CD4-positive, alpha-beta T cell (primary cell): ENCODE measurements around the gene LEFTY1. TPM values are rescaled to one million over a fixed set of nuclear protein-coding genes. Genes with fewer than 3 reads are reported as not detected.

Experiments
- ATAC-seq: fragments of 200-7000 bp; cut with Tn5 transposase; one replicate; pipeline ENCODE4 v1.10.0; 2022; ENCODE audit warnings: mild to moderate bottlenecking; ENCODE audit not compliant: poor library complexity
- CTCF ChIA-PET: fragments of 350-600 bp; sonication (Branson Sonifier 250); formaldehyde crosslinking; loops from one replicate; lab custom pipeline; 2021; ENCODE audit warnings: antibody characterized with exemption, inconsistent platforms; lab: Charles Lee
- POLR2A ChIA-PET: fragments of 350-600 bp; sonication (Branson Sonifier 250); formaldehyde crosslinking; loops from one replicate; lab custom pipeline; 2021; ENCODE audit warnings: antibody characterized with exemption, inconsistent platforms; lab: Charles Lee
- DNase-seq, 14 experiments: peaks; one replicate each; pipeline ENCODE4 v3.0.0-alpha.2; 2013 to 2020; ENCODE audit warnings: mixed read lengths in 2 of 14
- H3K27ac ChIP-seq, 2 donors: one replicate each; pipeline versions ENCODE4 v1.5.1 to v1.7.0; 2013; ENCODE audit warnings: low read length in 2 of 2, low read depth in 1 of 2, mild to moderate bottlenecking in 1 of 2
- H3K27me3 ChIP-seq, 2 experiments: 1 replicate in 1 of 2; 2 replicates in 1 of 2; pipeline versions ENCODE4 v1.6.1 to v1.7.0; 2013; ENCODE audit warnings: low read length in 2 of 2, control low read depth in 1 of 2, mild to moderate bottlenecking in 1 of 2, moderate library complexity in 1 of 2; ENCODE audit not compliant: insufficient read depth in 2 of 2, control insufficient read depth in 1 of 2
- H3K36me3 ChIP-seq: one replicate; pipeline ENCODE4 v1.6.1; 2013; ENCODE audit warnings: low read length, control low read depth; ENCODE audit not compliant: insufficient read depth
- H3K4me1 ChIP-seq: one replicate; pipeline ENCODE4 v1.6.1; 2013; ENCODE audit warnings: low read length, control low read depth; ENCODE audit not compliant: insufficient read depth
- H3K4me3 ChIP-seq: one replicate; pipeline ENCODE4 v1.5.1; 2013; ENCODE audit warnings: mild to moderate bottlenecking, low read length, moderate library complexity
- H3K9me3 ChIP-seq, 2 experiments: 1 replicate in 1 of 2; 2 replicates in 1 of 2; pipeline versions ENCODE4 v1.6.1 to v1.7.0; 2013; ENCODE audit warnings: low read length in 2 of 2, mild to moderate bottlenecking in 2 of 2, control low read depth in 1 of 2, moderate library complexity in 1 of 2; ENCODE audit not compliant: control insufficient read depth in 1 of 2, insufficient read depth in 1 of 2
- H3K27ac Mint-ChIP-seq: one replicate; pipeline ENCODE4 v1.8.0; 2020; ENCODE audit warnings: mixed read lengths
- H3K27me3 Mint-ChIP-seq: one replicate; pipeline ENCODE4 v1.8.0; 2021; ENCODE audit warnings: mixed read lengths
- H3K36me3 Mint-ChIP-seq: one replicate; pipeline ENCODE4 v1.8.0; 2021; ENCODE audit warnings: low read depth, mixed read lengths
- H3K4me1 Mint-ChIP-seq: one replicate; pipeline ENCODE4 v1.8.0; 2021; ENCODE audit warnings: low read depth, mixed read lengths
- H3K4me3 Mint-ChIP-seq: one replicate; pipeline ENCODE4 v1.8.0; 2020; ENCODE audit warnings: mild to moderate bottlenecking, mixed read lengths
- H3K9me3 Mint-ChIP-seq: one replicate; pipeline ENCODE4 v1.8.0; 2020; ENCODE audit warnings: mixed read lengths
- intact Hi-C, 2 experiments: fragments of 100-400 bp; cut with DNase I in 1 of 2; cut with micrococcal nuclease in 1 of 2; formaldehyde crosslinking; loops; one replicate each; pipeline versions ENCODE4 v1.15.1 to v1.9.0; 2023 to 2025; cut with DNase I, micrococcal nuclease
- total RNA-seq, 174 experiments: library from RNA in 2 of 174; stranded (reverse) in 2 of 174; gene quantifications; one replicate each; pipeline ENCODE4 v1.2.3 and lab custom pipeline; 2021 to 2026
- TF ChIP-seq, protein P1 (sequence below): fragments of 200-600 bp; IDR thresholded peaks from one replicate; pipeline ENCODE4 v1.8.0; 2022; ENCODE audit warnings: antibody characterized with exemption, mild to moderate bottlenecking

The LEFTY1 gene
- total RNA-seq, 2 experiments from 2014 or later = not detected

DNA sequence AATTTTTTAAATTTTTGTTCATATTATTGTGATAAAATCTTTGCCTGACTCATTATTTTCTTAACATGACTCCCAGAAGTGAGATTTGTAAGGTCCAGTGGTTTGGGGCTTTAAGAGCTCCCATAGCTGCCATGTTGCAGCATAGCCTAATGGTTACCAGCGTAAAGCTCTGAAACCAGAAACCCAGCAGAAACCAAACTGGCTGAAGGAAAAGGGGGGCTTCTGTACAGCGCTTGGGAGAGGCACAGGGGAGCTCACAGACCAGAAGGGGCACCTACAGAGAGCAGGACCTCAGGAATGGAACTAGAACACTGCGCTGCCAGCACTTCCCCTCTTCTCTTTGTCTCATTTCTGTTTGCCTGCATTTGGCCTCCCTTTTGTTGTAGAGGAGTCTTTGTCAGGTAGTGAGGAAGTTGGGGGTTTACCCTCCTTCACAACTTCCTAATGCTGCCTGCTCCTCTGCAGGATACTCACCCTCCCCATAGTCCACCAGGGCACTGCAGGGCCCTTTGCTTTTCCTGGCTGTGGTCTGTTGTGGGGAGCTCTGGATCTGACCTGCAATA is 37.7 kb upstream of the LEFTY1 start:
- H3K36me3 Mint-ChIP-seq = peaks cover 19% of the 10 kb centered on the region
- peaks cover 43% of the 10 kb centered on the region for H3K4me1 Mint-ChIP-seq
- Histone ChIP-seq H3K4me3 (no peak overlapping the region), H3K27me3 (no peaks in the 10 kb centered on the region), H3K4me1 (peaks cover 59% of the 10 kb centered on the region), H3K9me3 (no peaks in the 10 kb centered on the region), H3K36me3 (peaks cover 11% of the 10 kb centered on the region), H3K27ac (no peak overlapping the region)
- H3K9me3 Mint-ChIP-seq = no peaks in the 10 kb centered on the region
- H3K4me3 Mint-ChIP-seq = peak overlapping the region; percentile 54
- CTCF ChIA-PET = no interaction called here
- no peaks in the 10 kb centered on the region for H3K27me3 Mint-ChIP-seq
- peak overlapping the region; percentile 69 for H3K27ac Mint-ChIP-seq
- ATAC-seq (no peak), DNase-seq (no peak)
- POLR2A ChIA-PET = interaction anchor here (0.9 to 2.1 kb wide), 3 partner anchors 44 to 149 kb away, joined by 3 to 5 read pairs (median 5); partner anchors contain the start of genes SDE2, SRP9 and TMEM63A
- intact Hi-C loops = no loop called here
- TF ChIP-seq, protein P1, sequence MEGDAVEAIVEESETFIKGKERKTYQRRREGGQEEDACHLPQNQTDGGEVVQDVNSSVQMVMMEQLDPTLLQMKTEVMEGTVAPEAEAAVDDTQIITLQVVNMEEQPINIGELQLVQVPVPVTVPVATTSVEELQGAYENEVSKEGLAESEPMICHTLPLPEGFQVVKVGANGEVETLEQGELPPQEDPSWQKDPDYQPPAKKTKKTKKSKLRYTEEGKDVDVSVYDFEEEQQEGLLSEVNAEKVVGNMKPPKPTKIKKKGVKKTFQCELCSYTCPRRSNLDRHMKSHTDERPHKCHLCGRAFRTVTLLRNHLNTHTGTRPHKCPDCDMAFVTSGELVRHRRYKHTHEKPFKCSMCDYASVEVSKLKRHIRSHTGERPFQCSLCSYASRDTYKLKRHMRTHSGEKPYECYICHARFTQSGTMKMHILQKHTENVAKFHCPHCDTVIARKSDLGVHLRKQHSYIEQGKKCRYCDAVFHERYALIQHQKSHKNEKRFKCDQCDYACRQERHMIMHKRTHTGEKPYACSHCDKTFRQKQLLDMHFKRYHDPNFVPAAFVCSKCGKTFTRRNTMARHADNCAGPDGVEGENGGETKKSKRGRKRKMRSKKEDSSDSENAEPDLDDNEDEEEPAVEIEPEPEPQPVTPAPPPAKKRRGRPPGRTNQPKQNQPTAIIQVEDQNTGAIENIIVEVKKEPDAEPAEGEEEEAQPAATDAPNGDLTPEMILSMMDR = no peak

DNA sequence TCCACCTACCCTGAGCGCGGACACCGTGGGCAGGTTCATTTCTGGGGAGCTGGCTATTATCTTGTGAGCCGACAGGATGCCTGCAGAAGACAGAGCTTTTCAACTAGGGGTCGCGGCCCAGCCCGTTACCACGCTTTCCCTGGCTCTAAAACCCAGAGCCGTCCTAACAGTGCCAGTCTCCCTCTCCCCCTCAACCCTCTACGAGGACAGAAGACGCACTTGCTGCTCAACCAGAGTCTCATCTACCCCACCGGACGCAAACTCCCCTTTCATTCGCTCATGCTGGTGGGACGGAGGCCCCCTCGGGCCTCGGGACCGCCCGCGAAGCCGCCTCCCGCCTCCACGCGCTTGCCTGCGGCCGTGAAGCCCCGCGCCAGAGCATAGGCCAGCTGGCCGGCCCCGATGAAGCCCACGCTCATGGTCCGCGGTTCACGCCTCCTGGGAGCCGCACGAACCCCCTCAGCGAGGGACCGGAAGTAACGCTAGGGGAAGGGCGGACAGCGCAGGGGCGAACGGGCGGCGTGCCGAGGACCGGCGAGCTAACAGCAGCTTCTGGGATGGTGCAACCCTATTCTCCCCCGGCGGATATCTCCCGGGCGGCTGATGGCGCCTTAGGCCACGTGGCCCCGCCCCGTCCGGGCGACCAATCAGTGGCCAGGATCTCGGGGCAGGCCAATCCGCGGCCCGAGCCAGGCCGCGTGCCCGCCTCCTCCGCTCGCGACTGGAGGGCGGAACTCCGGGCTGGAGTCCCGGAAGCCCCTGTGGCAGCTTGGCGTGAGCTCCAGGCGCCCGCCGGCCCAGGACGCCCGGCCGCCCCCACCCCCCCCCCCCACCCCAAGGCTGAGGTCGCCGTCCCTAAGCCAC is 35.0 kb upstream of the LEFTY1 start, which contains the start of gene PYCR2:
TSS of gene PYCR2 (minus strand) at position 559 of the 864 bp plus-strand sequence. CDS start at position 419, 140 bp downstream.
- peak within 1 kb of the TSS; percentile 79 to 89 for H3K27ac ChIP-seq
- Mint-ChIP-seq H3K9me3 (no peaks in the 10 kb centered on the region), H3K4me1 (peaks cover 54% of the 10 kb centered on the region), H3K27me3 (no peaks in the 10 kb centered on the region), H3K27ac (peak within 1 kb of the TSS; percentile 98), H3K36me3 (peaks cover 43% of the 10 kb centered on the region), H3K4me3 (peak within 1 kb of the TSS; percentile 95)
- CTCF ChIA-PET = interaction anchor here (1.0 to 1.8 kb wide), 7 partner anchors 13 to 484 kb away, joined by 3 to 9 read pairs (median 4); partner anchors contain the start of genes PARP1, SRP9 and TMEM63A
- TF ChIP-seq, protein P1 = no peak
- peaks cover 74% of the 10 kb centered on the region for H3K4me1 ChIP-seq
- POLR2A ChIA-PET = interaction anchor here (0.6 to 3.8 kb wide), 28 partner anchors 9 to 496 kb away, joined by 3 to 84 read pairs (median 4); partner anchors contain the start of genes H3-3A, LBR, SDE2 and SRP9
- intact Hi-C loops = loop anchor here (1.0 to 5.0 kb wide), 8 partner anchors 25 to 497 kb away; partner anchors contain the start of genes SDE2 (in 2 of the 2), H3-3A (in 1 of the 2), LBR (in 1 of the 2) and SRP9 (in 1 of the 2)
- H3K9me3 ChIP-seq = no peaks in the 10 kb centered on the region
- H3K36me3 ChIP-seq = peaks cover 34% of the 10 kb centered on the region
- ATAC-seq (peak; percentile 98), DNase-seq (peak; percentile 87 to 98 (median 93))
- H3K4me3 ChIP-seq = peak within 1 kb of the TSS; percentile 95
- no peaks in the 10 kb centered on the region for H3K27me3 ChIP-seq

DNA sequence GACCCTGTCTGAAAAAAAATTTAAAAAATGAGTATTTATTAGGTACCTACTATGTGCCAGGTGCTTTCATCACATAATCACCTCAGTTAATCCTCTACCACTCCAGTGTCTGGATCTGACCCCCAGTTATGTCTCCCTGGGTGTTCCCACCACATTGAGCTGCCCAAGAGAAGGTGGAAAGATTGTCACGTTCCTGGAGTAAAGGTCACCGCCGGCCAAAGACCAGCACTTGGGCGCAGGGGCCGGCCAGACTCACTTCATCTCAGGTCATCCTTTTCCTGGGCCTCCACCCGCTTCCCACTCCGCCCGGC is 34.4 kb upstream of the LEFTY1 start:
- H3K36me3 Mint-ChIP-seq = peaks cover 44% of the 10 kb centered on the region
- DNase-seq (no peak), ATAC-seq (no peak)
- TF ChIP-seq, protein P1 = no peak
- Histone ChIP-seq H3K4me3 (peak overlapping the region; percentile 95), H3K27me3 (no peaks in the 10 kb centered on the region), H3K4me1 (peaks cover 68% of the 10 kb centered on the region), H3K9me3 (no peaks in the 10 kb centered on the region), H3K27ac (peak overlapping the region; percentile 62 to 89), H3K36me3 (peaks cover 40% of the 10 kb centered on the region)
- POLR2A ChIA-PET = interaction anchor here (0.6 to 3.8 kb wide), 20 partner anchors 14 to 495 kb away, joined by 3 to 84 read pairs (median 6); partner anchors contain the start of genes H3-3A, LBR, SDE2 and SRP9
- CTCF ChIA-PET = interaction anchor here (1.3 to 1.8 kb wide), 2 partner anchors 12 to 26 kb away, joined by 3 to 7 read pairs; no protein-coding TSS in a partner anchor
- H3K4me3 Mint-ChIP-seq = peak overlapping the region; percentile 95
- H3K4me1 Mint-ChIP-seq = peaks cover 48% of the 10 kb centered on the region
- no peaks in the 10 kb centered on the region for H3K9me3 Mint-ChIP-seq
- H3K27ac Mint-ChIP-seq = peak overlapping the region; percentile 98
- intact Hi-C loops = loop anchor here in 1 of 2 experiments (5.0 kb wide), 4 partner anchors 74 to 496 kb away; partner anchors contain the start of genes H3-3A, LBR and SDE2
- H3K27me3 Mint-ChIP-seq = no peaks in the 10 kb centered on the region
